HG03342 (cell line): ENCODE data around the gene ADCY9.

Source experiments
- ATAC-seq: cut with Tn5 transposase; IDR thresholded peaks from one replicate; pipeline ENCODE4 v1.9.1; 2021; ENCODE audit warnings: mild to moderate bottlenecking, moderate library complexity; ENCODE audit not compliant: unreplicated experiment

ADCY9 gene

DNA sequence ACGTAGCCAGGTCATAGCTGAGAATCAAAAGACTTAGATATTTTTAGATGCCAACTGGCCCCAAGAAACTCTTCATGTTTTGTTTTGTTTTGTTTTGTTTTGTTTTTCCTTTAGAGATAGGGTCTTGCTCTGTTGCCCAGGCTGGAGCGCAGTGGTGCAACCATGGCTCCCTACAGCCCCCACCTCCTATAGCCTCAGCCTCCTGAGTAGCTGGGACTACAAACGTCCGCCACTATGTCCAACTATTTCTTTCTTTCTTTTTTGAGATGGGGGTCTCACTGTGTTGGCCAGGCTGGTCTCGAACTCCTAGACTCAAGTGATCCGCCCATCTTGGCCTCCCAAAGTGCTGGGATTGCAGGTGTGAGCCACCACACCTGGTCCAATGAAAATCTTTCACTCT lies 107.1 kb downstream of the ADCY9 start:
- ATAC-seq, result no peak

DNA sequence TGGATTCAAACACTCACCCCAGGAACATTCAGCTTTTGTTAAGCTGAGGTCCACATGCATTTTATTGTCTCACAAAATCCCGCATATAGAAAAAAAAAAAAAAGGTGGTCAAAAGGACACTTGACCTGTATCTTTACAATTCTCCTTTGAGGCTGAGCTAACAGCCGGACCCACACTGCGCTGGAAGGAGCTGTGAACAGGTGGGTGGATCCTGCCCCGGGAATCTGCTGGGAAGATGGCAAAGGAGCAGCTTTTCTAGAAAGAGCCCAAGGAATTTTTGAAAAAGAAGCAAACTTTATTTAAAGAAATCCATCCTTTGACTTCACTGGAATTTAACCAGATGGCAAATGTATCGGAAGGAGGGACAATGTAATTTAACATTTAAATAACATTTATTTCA lies 108.1 kb downstream of the ADCY9 start:
- ATAC-seq, result no peak

DNA sequence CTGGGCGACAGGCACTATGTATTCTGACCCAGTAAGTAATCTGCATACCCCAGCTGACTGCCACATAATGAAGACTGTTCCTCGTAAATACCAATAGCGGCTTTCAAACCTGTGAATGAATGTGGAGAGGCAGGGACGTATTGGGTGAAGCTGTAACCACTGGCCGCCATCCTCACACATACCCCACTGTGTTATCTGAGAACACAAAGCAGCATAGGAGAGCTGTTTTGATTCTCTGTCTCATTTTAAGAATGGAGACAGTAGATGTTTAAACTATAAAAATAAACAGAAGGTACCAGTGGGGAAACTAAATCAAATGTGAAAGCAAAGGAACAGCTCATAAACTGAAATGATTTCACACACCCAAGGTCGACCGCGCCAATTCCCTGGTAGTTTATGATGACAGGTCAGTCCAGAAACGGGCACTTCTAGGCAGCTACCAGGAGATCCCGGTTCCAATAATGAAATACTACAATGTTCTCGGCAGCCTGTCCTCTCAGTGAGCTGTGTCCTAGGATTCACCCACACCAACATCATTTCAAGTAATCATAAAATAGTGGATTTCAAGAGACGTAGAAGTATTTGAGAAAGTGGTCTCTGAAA lies 109.7 kb downstream of the ADCY9 start:
- ATAC-seq, result no peak

DNA sequence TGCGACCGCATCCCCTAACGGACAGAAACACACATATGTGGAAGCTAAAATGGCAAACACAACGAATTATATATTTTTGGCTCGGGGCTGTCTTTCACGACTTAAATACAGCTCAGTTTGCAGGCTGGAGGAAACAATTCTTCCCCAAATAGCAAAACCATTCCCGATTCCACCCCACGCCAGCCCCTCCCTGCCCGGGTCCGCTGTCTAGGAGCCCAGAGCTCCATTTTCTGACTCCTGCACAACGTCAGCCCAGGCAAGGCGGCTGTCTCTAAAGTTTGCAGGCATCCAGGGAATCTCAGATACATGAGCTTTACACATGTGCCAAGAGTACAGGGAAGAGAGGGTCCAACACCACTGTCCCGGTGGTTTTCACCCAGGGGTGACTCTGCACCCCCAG lies 110.5 kb downstream of the ADCY9 start:
- ATAC-seq, result no peak

DNA sequence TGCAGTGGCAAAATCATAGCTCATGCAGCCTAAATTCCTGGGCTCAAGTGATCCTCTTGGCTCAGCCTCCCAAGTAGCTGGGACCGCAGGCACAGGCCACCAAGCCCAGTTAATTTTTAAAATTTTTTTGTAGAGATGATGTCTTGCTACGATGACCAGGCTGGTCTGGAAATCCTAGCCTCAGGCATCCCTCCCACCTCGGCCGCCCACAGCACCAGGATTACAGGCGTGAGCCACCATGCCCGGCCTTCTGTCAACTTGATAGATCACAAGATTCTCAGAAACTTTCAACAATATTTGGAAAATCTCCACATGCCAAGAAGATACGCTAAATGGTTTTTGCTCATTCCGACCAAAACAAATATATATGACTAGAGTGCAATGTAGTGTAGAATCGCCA lies 111.0 kb downstream of the ADCY9 start:
- ATAC-seq, result no peak

DNA sequence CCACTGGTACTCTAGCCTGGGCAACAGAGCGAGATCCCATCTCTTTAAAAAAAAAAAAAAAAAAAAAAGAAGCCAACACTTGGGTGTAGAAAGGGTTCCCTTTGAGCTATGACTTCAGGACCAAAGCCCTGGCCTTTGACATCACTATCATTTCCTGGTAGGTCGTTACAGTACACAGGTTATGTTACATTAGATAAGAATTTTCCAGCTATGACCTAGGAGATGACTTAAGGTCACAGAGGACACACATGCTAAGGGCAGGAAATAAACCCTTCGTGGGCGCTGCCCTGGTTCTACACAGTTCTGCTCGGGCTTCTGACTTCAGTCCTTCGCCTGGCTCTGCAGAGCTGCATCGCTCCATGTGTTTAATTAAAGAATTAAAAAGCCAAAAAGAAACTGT lies 112.0 kb downstream of the ADCY9 start:
- ATAC-seq, result no peak

DNA sequence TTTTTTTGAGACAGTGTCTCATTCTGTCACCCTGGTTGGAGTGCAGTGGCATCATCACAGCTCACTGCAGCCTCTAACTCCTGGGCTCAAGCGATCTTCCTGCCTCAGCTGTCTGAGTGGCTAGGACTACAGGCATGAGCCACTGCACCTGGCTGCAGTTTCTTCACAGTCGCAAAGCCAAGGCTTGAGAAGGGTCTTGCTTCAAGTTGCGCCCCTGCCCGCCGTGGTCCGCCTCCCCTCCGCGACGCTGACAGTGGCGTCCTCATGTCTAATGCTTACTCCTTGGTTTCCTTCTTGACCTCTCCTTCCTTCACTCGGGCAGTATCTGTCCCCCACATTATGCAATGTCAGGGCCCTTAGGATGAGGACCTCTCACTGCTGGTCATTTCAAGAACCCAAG lies 112.7 kb downstream of the ADCY9 start:
- no peak for ATAC-seq

DNA sequence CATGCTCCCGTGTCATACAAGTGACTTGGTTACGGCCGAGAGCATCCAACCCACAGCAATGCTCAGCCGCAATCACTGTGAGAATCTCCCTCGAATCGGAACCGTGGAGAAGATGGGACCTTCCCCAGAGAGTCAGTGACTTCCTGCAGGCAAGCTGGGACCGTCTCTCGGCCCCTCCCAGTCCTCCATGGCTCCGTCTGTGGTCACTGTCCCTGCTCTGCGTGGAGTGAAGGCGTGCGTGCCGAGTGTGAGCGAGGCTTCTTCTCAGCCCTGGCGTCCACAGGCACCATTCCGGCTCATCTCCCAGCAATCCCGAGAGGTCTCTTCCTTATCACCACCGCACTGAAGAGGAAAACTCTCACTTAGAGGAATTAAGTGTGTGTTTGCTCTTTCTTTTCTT lies 113.1 kb downstream of the ADCY9 start:
- no peak for ATAC-seq

DNA sequence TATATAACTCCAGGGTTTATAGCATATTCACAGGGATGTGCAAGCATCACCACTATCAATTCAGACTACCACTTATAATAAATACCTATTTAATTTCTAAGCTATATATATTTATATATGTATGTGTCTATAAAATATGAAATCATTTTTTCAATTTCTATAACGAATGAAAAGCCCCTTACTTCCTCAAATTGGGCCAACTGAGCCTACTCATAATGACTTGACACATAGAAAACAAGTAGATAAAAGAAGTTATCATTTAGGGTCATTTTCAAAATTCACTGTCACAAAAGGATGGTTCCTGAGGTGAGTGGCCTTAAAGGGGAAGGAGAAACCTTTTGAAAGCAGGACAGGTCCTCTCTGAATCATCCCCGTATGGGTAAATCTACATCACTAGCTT lies 114.1 kb downstream of the ADCY9 start:
- no peak for ATAC-seq

DNA sequence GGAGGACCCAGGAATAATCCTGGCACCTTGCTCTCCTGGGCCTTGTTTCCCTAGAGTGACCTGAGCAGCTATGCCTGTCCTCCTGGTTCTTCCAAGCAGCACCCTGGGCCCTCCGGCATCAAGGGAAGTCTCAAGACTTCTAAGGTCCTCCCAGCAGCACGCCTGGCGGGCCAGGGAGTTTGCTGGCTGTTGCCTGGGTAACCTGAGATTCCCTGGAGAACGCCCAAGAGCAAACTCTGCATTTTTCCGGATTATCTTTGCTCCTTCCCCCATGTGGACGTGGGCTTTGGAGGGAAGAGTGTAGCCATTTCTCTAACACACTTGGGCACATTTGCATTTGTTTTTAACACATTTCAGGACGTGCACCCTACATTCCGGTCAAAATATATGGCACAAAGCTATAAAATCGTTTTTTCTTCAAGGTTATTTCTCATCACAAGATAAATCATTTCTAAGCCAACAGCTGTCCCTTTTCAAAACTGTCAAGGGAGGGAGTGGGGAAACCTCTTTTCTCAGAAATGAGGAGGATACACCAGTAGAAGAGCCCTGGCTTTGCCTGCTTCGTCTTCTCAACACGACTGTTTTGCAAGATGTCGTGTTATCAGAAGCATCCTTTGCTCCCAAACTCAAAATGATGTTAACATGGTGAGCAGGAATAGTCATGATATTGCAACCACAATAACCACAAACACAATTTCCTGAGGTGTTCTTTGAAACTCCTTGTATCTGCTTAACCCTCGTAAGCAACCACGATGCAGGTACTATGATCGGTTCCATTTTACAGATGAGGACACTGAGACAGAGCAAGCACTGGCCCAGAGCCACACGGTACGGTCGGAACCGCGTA lies 116.5 kb downstream of the ADCY9 start:
- no peak for ATAC-seq

DNA sequence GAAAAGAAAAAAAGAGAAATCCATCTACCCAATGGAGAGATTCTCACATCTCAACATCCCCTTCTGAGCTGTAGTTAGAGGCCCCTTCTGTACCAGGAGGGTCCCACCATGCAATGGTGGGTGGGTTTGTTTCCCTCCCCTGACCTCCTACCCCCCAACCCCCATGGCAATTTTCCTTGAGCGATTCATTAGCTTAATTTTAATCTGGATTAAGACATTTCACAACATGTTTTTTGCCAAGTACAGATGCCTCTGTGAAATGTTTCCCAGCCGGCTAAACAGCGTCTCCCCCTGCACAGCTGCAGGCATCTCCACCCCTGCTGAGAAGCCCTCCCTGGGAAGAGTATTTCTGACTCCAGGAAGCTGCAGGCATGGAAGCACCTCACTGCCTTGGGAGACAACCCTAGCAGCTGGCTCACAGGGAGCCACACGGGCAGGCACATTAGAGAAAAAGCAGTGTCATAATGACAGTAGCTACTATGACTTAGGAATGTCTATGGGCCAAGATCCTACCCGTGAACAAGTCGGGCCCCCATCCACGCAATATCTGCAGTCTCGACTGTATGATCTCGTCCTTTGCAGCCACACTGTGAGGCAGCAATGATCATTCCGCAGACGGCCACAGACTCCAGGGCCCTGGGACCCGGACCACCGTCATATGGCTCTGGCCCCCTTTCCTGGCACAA lies 117.3 kb downstream of the ADCY9 start:
- no peak for ATAC-seq

DNA sequence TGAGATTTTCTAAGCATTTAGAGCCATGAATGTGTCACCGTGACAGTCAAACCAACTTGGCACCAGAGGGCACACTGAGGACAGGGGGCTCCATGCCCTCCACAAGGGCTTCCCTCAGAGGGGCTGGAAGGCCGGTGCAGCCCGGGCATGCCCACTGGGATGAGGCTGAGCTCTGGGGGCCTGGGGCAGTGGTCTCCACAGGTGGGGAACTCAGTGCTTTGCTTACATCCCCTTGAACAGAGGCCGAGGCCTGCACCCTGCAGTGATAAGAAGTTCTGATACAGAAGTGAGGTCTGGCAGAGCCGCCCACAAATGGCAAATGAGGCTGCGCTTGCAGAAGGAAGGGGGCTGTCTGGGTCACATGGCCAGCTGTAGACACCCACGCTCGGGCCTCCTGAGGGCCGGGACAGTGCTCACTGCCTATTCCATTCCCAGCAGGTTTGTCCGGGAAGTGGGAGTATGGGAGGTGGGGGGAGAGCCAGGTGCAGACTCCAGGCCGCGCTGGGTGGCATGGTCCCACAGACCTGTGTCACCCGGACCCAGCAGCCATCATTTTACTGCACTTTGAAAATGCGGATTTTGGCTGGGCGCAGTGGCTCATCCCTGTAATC lies 118.9 kb downstream of the ADCY9 start:
- no peak for ATAC-seq

DNA sequence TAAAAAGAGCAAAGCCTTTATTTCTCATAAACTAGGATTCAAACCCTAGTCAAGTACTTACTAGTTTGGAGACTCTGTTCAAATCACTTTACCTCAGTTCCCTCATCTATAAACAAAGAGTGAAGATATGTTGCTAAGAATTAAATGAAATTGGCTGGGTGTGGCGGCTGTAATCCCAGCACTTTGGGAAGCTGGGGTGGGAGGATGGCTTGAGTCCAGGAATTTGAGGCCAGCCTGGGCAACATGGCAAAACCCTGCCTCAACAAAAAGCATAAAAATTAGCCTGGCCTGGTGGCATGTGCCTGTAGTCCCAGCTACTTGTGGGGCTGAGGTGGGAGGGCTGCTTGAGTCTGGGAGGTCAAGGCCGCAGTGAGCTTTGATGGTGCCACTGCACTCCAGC lies 121.2 kb downstream of the ADCY9 start:
- ATAC-seq, result no peak

DNA sequence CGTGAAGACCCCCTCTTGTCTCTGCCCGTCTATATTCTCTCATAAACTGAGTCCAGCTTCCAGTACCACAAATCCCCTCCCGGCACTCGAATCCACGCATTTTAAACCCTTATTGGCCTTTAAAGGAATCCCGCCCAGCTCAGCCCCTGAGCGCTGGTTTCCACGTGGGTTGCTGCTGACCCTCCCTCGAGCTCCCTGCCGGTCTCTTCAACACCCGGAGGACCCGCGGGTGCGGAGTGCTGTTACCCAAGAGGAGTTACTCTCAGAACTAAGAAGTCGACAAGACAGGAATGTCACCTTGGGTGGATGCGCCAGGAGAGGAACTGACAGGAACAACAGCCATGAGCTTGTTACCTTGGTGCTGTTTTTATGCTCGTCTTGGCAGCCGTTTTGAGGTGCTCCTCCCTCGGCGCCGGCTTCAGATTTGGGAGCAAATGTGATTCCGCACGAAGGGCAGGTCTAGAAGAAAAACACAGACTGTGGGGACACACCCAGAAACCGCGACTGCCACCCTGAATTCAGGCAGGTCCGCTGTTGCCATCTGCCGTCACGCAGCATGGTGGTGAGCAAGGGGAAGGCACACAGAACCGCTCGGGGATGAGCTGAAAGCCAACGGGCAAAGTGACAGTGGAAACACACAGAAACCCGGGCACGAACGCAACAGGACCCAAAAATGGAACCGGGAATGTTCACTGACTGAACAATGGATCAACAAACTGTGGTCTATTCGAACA lies 123.0 kb downstream of the ADCY9 start:
- ATAC-seq, result no peak

DNA sequence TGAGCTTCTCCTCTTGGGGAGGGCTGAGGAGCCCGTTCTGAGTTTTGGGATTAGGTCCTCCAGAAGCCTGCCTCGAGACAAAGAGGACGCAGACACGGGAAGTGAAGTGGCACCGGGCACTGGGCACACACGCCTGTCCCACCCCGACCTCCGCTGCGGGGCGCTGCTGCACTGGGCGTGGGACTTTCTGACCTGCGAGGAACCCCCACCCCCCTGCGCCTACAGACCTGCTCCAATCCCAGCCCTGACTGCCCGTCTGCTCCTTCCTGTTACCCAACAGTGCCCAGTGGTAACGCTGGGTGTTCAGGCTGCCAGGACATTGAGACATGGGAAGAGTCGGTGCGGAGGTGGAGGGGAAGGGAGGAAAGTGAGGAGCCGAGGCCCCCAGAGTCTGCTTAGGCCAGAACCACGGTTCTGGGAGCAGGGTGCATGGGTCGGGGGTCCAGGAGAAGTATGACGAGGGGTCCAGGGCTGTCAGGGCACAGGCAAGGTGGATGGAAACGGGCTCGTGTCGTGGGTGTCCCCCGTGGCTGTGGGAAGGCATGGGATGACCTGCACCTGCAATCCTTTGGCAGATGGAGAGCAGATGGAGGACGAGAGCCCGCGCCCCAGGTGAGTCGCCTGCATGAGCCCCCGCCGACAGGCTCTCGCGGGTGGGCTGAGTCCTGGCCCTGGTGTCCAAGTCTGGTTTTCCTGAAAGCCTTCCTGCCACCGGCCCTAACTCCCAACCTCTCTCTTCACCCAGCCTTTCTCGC lies 123.8 kb downstream of the ADCY9 start:
- ATAC-seq, result no peak

DNA sequence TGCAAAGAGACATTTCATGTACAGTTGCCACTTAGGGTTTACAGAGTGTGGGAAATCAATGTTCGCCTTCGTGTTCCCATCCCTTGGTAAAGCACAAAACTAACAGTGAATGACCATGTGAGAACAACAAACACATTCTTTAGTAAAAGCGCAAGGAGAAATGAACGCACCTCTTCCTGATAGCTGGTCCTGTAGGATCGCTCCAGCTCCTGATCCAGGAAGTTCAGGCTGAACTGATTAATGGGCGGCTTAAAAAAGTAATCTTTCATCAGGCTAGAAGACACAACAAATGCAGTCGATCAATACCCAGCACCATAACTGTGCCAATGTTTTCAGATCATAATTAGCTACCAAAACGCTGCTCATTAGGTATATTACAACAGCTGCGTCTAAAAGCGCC lies 127.4 kb downstream of the ADCY9 start:
- no peak for ATAC-seq

DNA sequence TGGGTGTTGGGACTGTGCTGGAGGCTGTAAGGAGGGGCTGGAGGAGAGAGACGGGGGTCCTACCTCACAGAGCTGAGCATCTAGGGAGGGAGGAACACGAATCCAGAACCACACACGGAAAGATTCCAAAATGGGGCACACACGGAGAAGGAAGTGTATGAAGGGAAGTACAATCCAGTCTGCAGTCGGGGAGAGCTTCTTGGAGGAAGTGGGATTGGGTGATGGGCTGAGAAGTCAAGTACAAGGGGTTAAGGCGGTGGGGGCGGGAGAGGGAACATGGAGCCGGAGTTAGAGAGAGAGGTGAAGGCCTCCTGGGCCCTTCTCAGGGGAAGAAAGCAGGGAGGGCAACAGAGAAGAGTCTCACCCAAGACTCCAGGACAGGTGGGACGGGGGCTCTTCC lies 128.2 kb downstream of the ADCY9 start:
- no peak for ATAC-seq

DNA sequence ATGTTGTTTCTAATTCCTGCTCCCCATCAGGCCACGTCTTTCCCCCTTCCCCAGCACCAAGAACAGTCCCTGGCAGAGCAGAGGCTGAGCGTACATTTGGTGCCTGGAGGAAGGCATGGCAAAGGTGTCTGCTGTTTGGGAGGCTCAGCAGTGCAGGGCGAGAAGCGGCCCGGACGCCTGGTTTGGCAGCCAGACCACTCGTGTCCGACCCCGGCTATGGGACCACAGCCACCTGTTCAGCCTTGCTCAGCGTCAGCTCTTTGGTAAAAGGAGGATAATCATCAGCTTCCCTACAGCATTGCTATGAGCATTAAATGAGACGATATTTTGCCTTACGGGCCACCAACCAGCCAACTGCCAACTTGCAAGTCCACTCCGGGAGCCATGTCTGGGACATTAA lies 129.0 kb downstream of the ADCY9 start:
- no peak for ATAC-seq

DNA sequence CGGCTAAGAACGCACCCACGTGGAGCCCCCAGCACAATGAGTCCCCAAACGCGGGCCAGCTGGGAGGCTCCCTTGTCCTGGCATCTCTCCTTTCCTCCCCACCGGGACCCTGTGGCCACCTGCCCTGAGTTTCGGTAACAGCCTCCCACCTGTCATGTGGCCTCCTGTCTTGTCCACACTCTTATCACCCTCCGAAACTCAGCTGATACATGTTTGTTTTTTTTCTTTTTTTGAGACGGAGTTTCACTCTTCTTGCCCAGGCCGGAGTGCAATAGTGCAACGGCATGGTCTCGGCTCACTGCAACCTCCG lies 130.1 kb downstream of the ADCY9 start:
- ATAC-seq, result no peak
